GM23248 (cell line): ENCODE data around the gene RCAN3.

Source experiments
- EZH2 ChIP-seq: fragments of 200-600 bp; sonication (generic); IDR thresholded peaks from 2 replicates; pipeline ENCODE4 v1.6.1; 2018; ENCODE audit warnings: antibody characterized with exemption, mild to moderate bottlenecking; ENCODE audit not compliant: insufficient read depth, poor library complexity, severe bottlenecking
- EZH2phosphoT487 ChIP-seq: fragments of 200-600 bp; sonication (generic); IDR thresholded peaks from 2 replicates; pipeline ENCODE4 v1.6.1; 2018; ENCODE audit warnings: antibody characterized with exemption, moderate library complexity, mild to moderate bottlenecking, low read depth; ENCODE audit not compliant: insufficient read depth

- TF ChIP-seq EZH2: no peak
- TF ChIP-seq EZH2phosphoT487: no peak
Observed at GRCh38 chr1:24513706-24514105, 11.1 kb downstream of the RCAN3 start.
